Naive B cell (primary cell): ENCODE data around the gene HOXA6. TPM values are rescaled to one million over a fixed set of nuclear protein-coding genes. Genes with fewer than 3 reads are reported as not detected.

ENCODE experiments used
- polyA plus RNA-seq, 6 donors: library from polyadenylated mRNA; unstranded; fragments of 300-500 nt; fragmentation: Illumina TruSeq; gene quantifications; one replicate each; pipeline ENCODE4 v1.2.3, GENCODE V29; 2021; ENCODE audit warnings: low read depth in 6 of 6

The HOXA6 gene
- polyA plus RNA-seq, 6 donors from 2014 or later = not detected

Other genes starting within 250 kb of the HOXA6 start
- under 1 TPM in 1 of 6 donors, not detected in 5; 0.22 TPM for gene HOXA1, start 51.8 kb downstream of the HOXA6 start, polyA plus RNA-seq
- not detected for gene HOXA2, start 45.1 kb downstream of the HOXA6 start, polyA plus RNA-seq
- gene HOXA4, start 17.0 kb downstream of the HOXA6 start, polyA plus RNA-seq = not detected
- not detected for gene HOXA5, start 4.1 kb downstream of the HOXA6 start, polyA plus RNA-seq
- not detected for gene HOXA3, start 4.8 kb upstream of the HOXA6 start, polyA plus RNA-seq
- not detected for gene HOXA7, start 8.9 kb upstream of the HOXA6 start, polyA plus RNA-seq
- not detected for gene HOXA9, start 17.8 kb upstream of the HOXA6 start, polyA plus RNA-seq
- not detected for gene HOXA10, start 26.5 kb upstream of the HOXA6 start, polyA plus RNA-seq
- gene HOXA11, start 37.5 kb upstream of the HOXA6 start, polyA plus RNA-seq = not detected
- not detected for gene HOXA13, start 52.3 kb upstream of the HOXA6 start, polyA plus RNA-seq
- not detected for gene EVX1, start 95.0 kb upstream of the HOXA6 start, polyA plus RNA-seq